OCI-LY7 (cell line): ENCODE data around the gene CYP24A1. TPM values are rescaled to one million over a fixed set of nuclear protein-coding genes. Genes with fewer than 3 reads are reported as not detected.

Source experiments
- BruUV-seq: library from RNA; stranded (reverse); fragments of 400-500 nt; replicated peaks from 2 replicates; lab custom pipeline; 2021; lab: Mats Ljungman, UMichigan
- CTCF ChIA-PET: fragments of 300-600 bp; sonication (Branson Sonifier 250); formaldehyde crosslinking; loops from one replicate; lab custom pipeline; 2022; ENCODE audit warnings: antibody characterized with exemption; ENCODE audit not compliant: unreplicated experiment; lab: Charles Lee
- POLR2A ChIA-PET: fragments of 300-600 bp; sonication (Branson Sonifier 250); formaldehyde crosslinking; loops from one replicate; lab custom pipeline; 2022; ENCODE audit warnings: antibody characterized with exemption; lab: Charles Lee
- DNase-seq: peaks from one replicate; pipeline ENCODE4 v3.0.0-alpha.2; 2015; ENCODE audit warnings: low spot score
- H2AFZ ChIP-seq: fragments of 200-600 bp; sonication (generic), shearing (Covaris generic); 2 replicates; pipeline ENCODE4 v1.6.1; 2014; ENCODE audit warnings: mild to moderate bottlenecking, antibody characterized with exemption, low read length, moderate library complexity
- H3K27ac ChIP-seq: fragments of 200-600 bp; sonication (generic); 2 replicates; pipeline ENCODE4 v1.5.1; 2014; ENCODE audit warnings: mixed run types, low read depth, mild to moderate bottlenecking, moderate library complexity, low read length, inconsistent platforms; ENCODE audit not compliant: poor library complexity, severe bottlenecking
- H3K36me3 ChIP-seq: fragments of 200-600 bp; sonication (generic); 2 replicates; pipeline ENCODE4 v1.6.1; 2014; ENCODE audit warnings: mild to moderate bottlenecking, antibody characterized with exemption, low read length, moderate library complexity, mixed read lengths; ENCODE audit not compliant: insufficient read depth
- H3K4me1 ChIP-seq: fragments of 200-600 bp; sonication (generic); 2 replicates; pipeline ENCODE4 v1.5.1; 2014; ENCODE audit warnings: mild to moderate bottlenecking, low read length; ENCODE audit not compliant: insufficient read depth, poor library complexity, severe bottlenecking
- H3K4me2 ChIP-seq: fragments of 200-600 bp; sonication (generic); 2 replicates; pipeline ENCODE4 v1.6.1; 2014; ENCODE audit warnings: mild to moderate bottlenecking, low read length
- H3K4me3 ChIP-seq: fragments of 200-600 bp; sonication (generic); 2 replicates; pipeline ENCODE4 v1.5.1; 2014; ENCODE audit warnings: mild to moderate bottlenecking, low read depth, low read length; ENCODE audit not compliant: poor library complexity, severe bottlenecking
- H3K79me2 ChIP-seq: fragments of 200-600 bp; sonication (generic); 2 replicates; pipeline ENCODE4 v1.6.1; 2016; ENCODE audit warnings: low read depth, mild to moderate bottlenecking, low read length, moderate library complexity, mixed read lengths; ENCODE audit not compliant: insufficient read depth
- H3K9me2 ChIP-seq: fragments of 200-600 bp; sonication (generic); 2 replicates; pipeline ENCODE4 v1.6.1; 2016; ENCODE audit warnings: mild to moderate bottlenecking, low read length, mixed read lengths; ENCODE audit not compliant: insufficient read depth
- H3K9me3 ChIP-seq: fragments of 200-600 bp; sonication (generic); 2 replicates; pipeline ENCODE4 v1.6.1; 2014; ENCODE audit warnings: mild to moderate bottlenecking, mixed run types, low read length, mixed read lengths
- H4K20me1 ChIP-seq: fragments of 200-600 bp; sonication (generic); 2 replicates; pipeline ENCODE4 v1.6.1; 2014; ENCODE audit warnings: mild to moderate bottlenecking, antibody characterized with exemption, low read length, moderate library complexity, mixed read lengths; ENCODE audit not compliant: insufficient read depth
- EZH2phosphoT487 ChIP-seq: fragments of 200-600 bp; sonication (generic); IDR thresholded peaks from 2 replicates; pipeline ENCODE4 v1.6.1; 2018; ENCODE audit warnings: low read depth, borderline replicate concordance, mild to moderate bottlenecking, mixed run types, antibody characterized with exemption, low read length, moderate library complexity, mixed read lengths
- intact Hi-C: fragments of 100-400 bp; cut with micrococcal nuclease; formaldehyde crosslinking; loops from one replicate; pipeline ENCODE4 v1.10.0; 2022; ENCODE audit not compliant: unreplicated experiment
- total RNA-seq, 2 experiments: library from RNA; depleted of rRNA in 1 of 2; stranded (reverse); fragments of >200 nt in 1 of 2; shearing (Covaris generic) in 1 of 2; gene quantifications; 2 replicates each; pipeline ENCODE4 v1.2.3, GENCODE V29; 2014 to 2022
- TF ChIP-seq, protein P1 (sequence below): fragments of 200-600 bp; sonication (generic); conservative IDR thresholded peaks from 2 replicates; pipeline ENCODE4 v1.5.1; 2014; ENCODE audit warnings: mild to moderate bottlenecking, antibody characterized with exemption, low read length, moderate library complexity, mixed read lengths

The CYP24A1 gene
- total RNA-seq, 2 experiments from 2014 or later = not detected

DNA sequence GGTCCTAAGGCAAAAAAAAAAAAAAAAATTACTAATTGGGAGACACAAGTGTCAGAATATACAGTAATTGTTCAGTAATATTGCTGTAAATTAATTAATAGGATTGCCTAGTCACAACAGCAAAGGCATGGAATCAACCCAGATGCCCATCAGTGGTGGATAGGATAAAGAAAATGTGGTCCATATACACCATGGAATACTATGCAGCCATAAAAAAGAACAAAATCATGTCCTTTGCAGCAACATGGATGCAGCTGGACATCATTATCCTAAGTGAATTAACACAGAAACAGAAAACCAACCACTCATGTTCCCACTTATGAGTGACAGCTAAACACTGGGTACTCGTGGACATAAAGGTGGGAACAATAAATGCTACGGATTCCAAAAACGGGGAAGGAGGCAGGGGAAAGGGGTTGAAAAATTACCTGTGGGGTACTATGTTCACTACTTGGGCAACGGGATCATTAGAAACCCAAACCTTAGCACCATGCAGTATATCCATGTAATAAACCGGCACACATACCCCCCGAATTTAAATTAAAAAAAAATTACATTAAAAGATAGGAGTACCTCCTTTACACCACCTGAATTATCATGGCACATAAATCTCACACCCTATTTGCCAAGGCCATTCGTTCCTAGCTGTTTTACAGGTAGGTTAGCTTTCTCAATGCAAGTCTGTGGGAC, 33.4 kb upstream of the CYP24A1 start:
- ChIA-PET POLR2A (interaction anchor here (0.5 to 1.0 kb wide), 3 partner anchors 17 to 111 kb away, joined by 3 to 7 read pairs (median 4); no protein-coding TSS in a partner anchor), CTCF (interaction anchor here (1.5 kb wide), 1 partner anchor 7 kb away, joined by 7 read pairs; no protein-coding TSS in a partner anchor)
- Histone ChIP-seq H2AFZ (peak overlapping the region; percentile 54; the same call in 1 of the 2 replicates), H3K4me3 (peak overlapping the region; percentile 80), H3K79me2 (peaks cover 18% of the 10 kb centered on the region), H3K9me3 (no peaks in the 10 kb centered on the region), H3K4me2 (peak overlapping the region; percentile 93; the same call in 1 of the 2 replicates), H3K4me1 (peaks cover 8% of the 10 kb centered on the region), H3K9me2 (no peaks in the 10 kb centered on the region), H3K36me3 (0 out of 2 replicates have a peak, but pooled peaks cover 9% of the 10 kb centered on the region), H3K27ac (no peak overlapping the region), H4K20me1 (peaks cover 4% of the 10 kb centered on the region; the same call in 1 of the 2 replicates)
- TF ChIP-seq, protein P1, sequence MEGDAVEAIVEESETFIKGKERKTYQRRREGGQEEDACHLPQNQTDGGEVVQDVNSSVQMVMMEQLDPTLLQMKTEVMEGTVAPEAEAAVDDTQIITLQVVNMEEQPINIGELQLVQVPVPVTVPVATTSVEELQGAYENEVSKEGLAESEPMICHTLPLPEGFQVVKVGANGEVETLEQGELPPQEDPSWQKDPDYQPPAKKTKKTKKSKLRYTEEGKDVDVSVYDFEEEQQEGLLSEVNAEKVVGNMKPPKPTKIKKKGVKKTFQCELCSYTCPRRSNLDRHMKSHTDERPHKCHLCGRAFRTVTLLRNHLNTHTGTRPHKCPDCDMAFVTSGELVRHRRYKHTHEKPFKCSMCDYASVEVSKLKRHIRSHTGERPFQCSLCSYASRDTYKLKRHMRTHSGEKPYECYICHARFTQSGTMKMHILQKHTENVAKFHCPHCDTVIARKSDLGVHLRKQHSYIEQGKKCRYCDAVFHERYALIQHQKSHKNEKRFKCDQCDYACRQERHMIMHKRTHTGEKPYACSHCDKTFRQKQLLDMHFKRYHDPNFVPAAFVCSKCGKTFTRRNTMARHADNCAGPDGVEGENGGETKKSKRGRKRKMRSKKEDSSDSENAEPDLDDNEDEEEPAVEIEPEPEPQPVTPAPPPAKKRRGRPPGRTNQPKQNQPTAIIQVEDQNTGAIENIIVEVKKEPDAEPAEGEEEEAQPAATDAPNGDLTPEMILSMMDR = no peak
- no TSS peak for BruUV-seq
- no peak for DNase-seq
- intact Hi-C loops = loop anchor here (5.0 kb wide), 1 partner anchor 265 kb away; no protein-coding TSS in a partner anchor

DNA sequence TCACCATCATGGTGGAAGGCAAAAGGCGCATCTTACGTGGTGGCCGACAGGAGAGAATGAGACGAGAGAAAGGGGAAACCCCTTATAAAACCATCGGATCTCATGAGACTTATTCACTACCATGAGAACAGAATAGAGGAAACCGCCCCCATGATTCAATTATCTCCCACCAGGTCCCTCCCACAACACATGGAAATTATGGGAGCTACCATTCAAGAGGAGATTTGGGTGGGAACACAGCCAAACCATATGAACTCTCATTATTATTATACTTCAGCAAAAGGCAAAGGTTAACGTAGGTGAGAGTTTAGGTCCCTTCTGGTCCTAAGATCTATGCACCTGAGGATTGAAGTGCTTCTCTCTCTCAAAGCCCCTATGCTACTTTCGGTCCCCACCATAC, 31.7 kb upstream of the CYP24A1 start:
- POLR2A ChIA-PET = interaction anchor here (0.6 to 1.3 kb wide), 4 partner anchors 9 to 271 kb away, joined by 3 to 4 read pairs (median 3); no protein-coding TSS in a partner anchor
- Histone ChIP-seq H3K4me2 (no peak overlapping the region), H3K79me2 (peaks cover 18% of the 10 kb centered on the region), H3K27ac (no peak overlapping the region), H3K4me3 (no peak overlapping the region), H3K9me3 (no peaks in the 10 kb centered on the region), H3K9me2 (no peaks in the 10 kb centered on the region), H3K36me3 (no peaks in the 10 kb centered on the region), H4K20me1 (peaks cover 4% of the 10 kb centered on the region; the same call in 1 of the 2 replicates), H3K4me1 (peaks cover 8% of the 10 kb centered on the region), H2AFZ (no peak overlapping the region)
- intact Hi-C loops = loop anchor here (5.0 kb wide), 1 partner anchor 263 kb away; no protein-coding TSS in a partner anchor
- TF ChIP-seq EZH2phosphoT487 = no peak
- TF ChIP-seq, protein P1 = no peak
- no TSS peak for BruUV-seq
- no peak for DNase-seq
- CTCF ChIA-PET = no interaction called here

DNA sequence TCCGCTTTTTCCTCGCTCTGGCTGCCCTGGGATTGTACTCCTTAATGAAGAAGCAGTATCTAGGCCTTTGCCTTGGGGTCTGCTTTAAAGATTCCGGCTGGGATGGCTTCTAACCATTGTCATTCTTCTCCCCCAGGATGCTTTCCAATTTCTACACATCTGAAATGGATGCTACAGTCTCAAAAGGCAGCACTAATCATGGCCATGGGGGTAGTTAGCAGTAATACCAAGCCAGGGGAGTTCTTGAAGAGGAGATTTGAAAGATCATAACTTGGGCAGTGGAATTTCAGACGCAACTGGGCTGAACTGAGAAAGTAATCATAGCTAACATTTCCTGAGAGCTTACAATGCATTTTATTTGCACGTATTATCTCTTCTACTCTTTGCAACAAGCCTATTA, 30.7 kb upstream of the CYP24A1 start:
- no peak for DNase-seq
- Histone ChIP-seq H2AFZ (no peak overlapping the region), H3K79me2 (peaks cover 12% of the 10 kb centered on the region), H3K4me1 (peaks cover 8% of the 10 kb centered on the region), H3K9me3 (no peaks in the 10 kb centered on the region), H3K27ac (no peak overlapping the region), H4K20me1 (peaks cover 4% of the 10 kb centered on the region; the same call in 1 of the 2 replicates), H3K9me2 (no peaks in the 10 kb centered on the region), H3K4me3 (no peak overlapping the region), H3K36me3 (no peaks in the 10 kb centered on the region), H3K4me2 (no peak overlapping the region)
- CTCF ChIA-PET = no interaction called here
- TF ChIP-seq, protein P1 = no peak
- TF ChIP-seq EZH2phosphoT487 = no peak
- no TSS peak for BruUV-seq
- POLR2A ChIA-PET = no interaction called here
- intact Hi-C loops = no loop called here
